ENCODE data around the gene GABRA5. TPM values are rescaled to one million over a fixed set of nuclear protein-coding genes. Genes with fewer than 3 reads are reported as not detected.
A peak's percentile ranks its signal among the peaks of the same experiment; 100 is the strongest.

GABRA5 gene
- total RNA-seq, 1 experiment from 2014 or later, result 23.3 TPM

GRCh38 chr15:26996250-26996649 is 129.4 kb downstream of the GABRA5 start:
- ChIA-PET POLR2A (no interaction called here), CTCF (no interaction called here)
- Mint-ChIP-seq H3K36me3 (peaks cover 15% of the 10 kb centered on the region), H3K27me3 (ENCODE audit: low read depth) (no peaks in the 10 kb centered on the region; the same call in none of the 2 replicates), H3K27ac (no peak overlapping the region), H3K4me3 (no peak overlapping the region), H3K9me3 (peaks cover 61% of the 10 kb centered on the region), H3K4me1 (no peaks in the 10 kb centered on the region)
- DNase-seq (ENCODE audit: low spot score) (no peak), ATAC-seq (no peak)
- TF ChIP-seq STAT6 (CRISPR knock-in tag; conservative IDR thresholded peaks at IDR 0.05; ENCODE audit: low read depth) (no peak), ZNF317 (CRISPR knock-in tag; IDR thresholded peaks at IDR 0.05; ENCODE audit: borderline replicate concordance, low read depth) (peak; percentile 86), ZBTB43 (CRISPR knock-in tag; IDR thresholded peaks at IDR 0.05) (no peak), SP1 (CRISPR knock-in tag; conservative IDR thresholded peaks at IDR 0.05) (no peak), ATF1 (CRISPR knock-in tag; IDR thresholded peaks at IDR 0.05) (no peak), ATF6 (CRISPR knock-in tag; IDR thresholded peaks at IDR 0.05) (no peak), RORB (CRISPR knock-in tag; IDR thresholded peaks at IDR 0.05) (no peak)

Other genes with a start within 250 kb of the GABRA5 start
- 168 to 203 TPM (median 172 TPM) in 3 replicates for gene GABRB3, start 94.0 kb upstream of the GABRA5 start, total RNA-seq (2021)
- 0.30 to 0.72 TPM (median 0.46 TPM) in 3 replicates for gene GABRG3, start 104.1 kb downstream of the GABRA5 start, total RNA-seq (2021)

Data from WTC11 (cell line).